GM19240 (cell line): ENCODE measurements around the gene DLGAP1.

Experiments used
- DNase-seq: peaks from one replicate; pipeline ENCODE4 v3.0.0; 2011; ENCODE audit warnings: low spot score; ENCODE audit not compliant: insufficient read length

Gene DLGAP1

GRCh38 chr18:3791238-3791637 lies 663.9 kb downstream of the DLGAP1 start:
- no peak for DNase-seq

- DNase-seq, result no peak
Measured at GRCh38 chr18:3790703-3791102, 664.4 kb downstream of the DLGAP1 start.

- no peak for DNase-seq
Measured at GRCh38 chr18:3789525-3789924, 665.6 kb downstream of the DLGAP1 start.

GRCh38 chr18:3784949-3785348 lies 670.2 kb downstream of the DLGAP1 start:
- DNase-seq, result no peak

- DNase-seq, result no peak
Measured at GRCh38 chr18:3782901-3783300, 672.2 kb downstream of the DLGAP1 start.

- no peak for DNase-seq
Measured at GRCh38 chr18:3777719-3778118, 677.4 kb downstream of the DLGAP1 start.

GRCh38 chr18:3777122-3777521 lies 678.0 kb downstream of the DLGAP1 start:
- DNase-seq, result no peak

- no peak for DNase-seq
Measured at GRCh38 chr18:3775996-3776395, 679.1 kb downstream of the DLGAP1 start.

- DNase-seq, result no peak
Measured at GRCh38 chr18:3773303-3773702, 681.8 kb downstream of the DLGAP1 start.

GRCh38 chr18:3771121-3771971 lies 683.8 kb downstream of the DLGAP1 start:
- peak; percentile 62 for DNase-seq

- no peak for DNase-seq
Measured at GRCh38 chr18:3761266-3761665, 693.8 kb downstream of the DLGAP1 start.

GRCh38 chr18:3760741-3761140 lies 694.4 kb downstream of the DLGAP1 start:
- DNase-seq, result no peak

- no peak for DNase-seq
Measured at GRCh38 chr18:3759099-3759498, 696.0 kb downstream of the DLGAP1 start.

- no peak for DNase-seq
Measured at GRCh38 chr18:3758531-3758930, 696.6 kb downstream of the DLGAP1 start.

GRCh38 chr18:3757361-3757760 lies 697.7 kb downstream of the DLGAP1 start:
- no peak for DNase-seq

GRCh38 chr18:3753106-3753505 lies 702.0 kb downstream of the DLGAP1 start:
- DNase-seq, result no peak

- no peak for DNase-seq
Measured at GRCh38 chr18:3748086-3748485, 707.0 kb downstream of the DLGAP1 start.

GRCh38 chr18:3747176-3747973 lies 707.7 kb downstream of the DLGAP1 start:
- DNase-seq, result no peak

GRCh38 chr18:3742541-3742940 lies 712.6 kb downstream of the DLGAP1 start:
- DNase-seq, result no peak

- DNase-seq, result no peak
Measured at GRCh38 chr18:3741333-3741732, 713.8 kb downstream of the DLGAP1 start.

- DNase-seq, result no peak
Measured at GRCh38 chr18:3728704-3729437, 726.2 kb downstream of the DLGAP1 start.

- no peak for DNase-seq
Measured at GRCh38 chr18:3727274-3727673, 727.8 kb downstream of the DLGAP1 start.
